GM18499 (cell line): Measurements from ENCODE around the gene DIAPH1.
"Not testable (repeated sequence)": the region's sequence is repeated elsewhere in the genome, so short reads cannot be mapped to it uniquely, and the experiment has no call there.

Experiments used
- ATAC-seq: cut with Tn5 transposase; IDR thresholded peaks from one replicate; pipeline ENCODE4 v1.9.1; 2021; ENCODE audit warnings: moderate number of reproducible peaks; ENCODE audit not compliant: insufficient read depth, unreplicated experiment

DIAPH1 gene

DNA sequence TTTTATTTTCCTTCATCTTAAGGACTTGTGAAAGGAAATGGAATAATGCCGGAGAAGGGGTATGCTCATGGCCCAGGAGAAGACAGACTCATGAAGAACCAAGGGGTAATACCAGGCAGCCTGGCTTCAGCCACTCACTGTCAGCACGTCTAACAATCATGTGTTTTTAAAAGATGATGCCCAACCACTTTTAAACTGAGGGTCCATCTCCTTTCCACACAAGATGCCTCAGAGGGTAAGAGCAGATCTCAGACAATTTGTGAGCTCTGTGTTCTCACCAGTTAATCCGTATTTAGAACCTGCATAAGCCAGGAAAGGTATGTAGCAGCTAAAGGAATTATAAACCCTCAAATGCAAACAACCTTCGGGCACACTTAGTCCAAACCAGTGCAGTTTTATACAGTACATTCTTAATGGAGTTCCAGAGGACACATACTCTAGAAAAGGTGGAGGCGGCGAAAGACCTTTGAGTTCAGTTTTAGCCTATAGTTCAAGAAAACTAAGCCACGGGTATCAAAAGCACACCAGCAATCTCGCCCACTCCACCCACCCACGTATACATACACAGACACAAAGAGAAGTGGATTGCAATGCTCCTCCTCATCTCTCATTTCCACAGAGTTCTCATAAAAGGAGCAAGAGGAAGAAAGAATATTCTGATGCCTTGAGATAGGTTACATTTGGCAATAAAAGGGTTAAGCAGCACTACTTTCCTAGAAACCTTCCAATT lies 2.6 kb downstream of the DIAPH1 start:
- ATAC-seq = no peak

DNA sequence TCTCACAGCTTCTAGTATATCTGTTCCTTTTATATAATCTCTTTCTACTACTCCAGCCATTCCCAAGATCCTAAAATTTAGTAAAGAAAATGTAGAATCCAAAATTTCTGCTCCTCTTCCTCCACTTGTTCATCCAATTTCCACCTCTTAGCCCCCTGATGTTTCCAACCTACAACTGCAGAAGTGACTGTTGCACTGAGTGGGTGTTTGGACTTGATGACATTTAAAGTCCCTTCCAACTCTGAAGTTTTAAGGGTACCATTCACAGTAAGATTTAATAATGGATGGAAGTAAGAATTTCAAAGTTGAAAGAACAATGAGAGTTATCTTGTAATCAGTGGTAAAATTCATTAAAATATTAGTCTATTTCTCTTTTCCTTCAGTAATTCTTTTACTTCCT lies 5.5 kb downstream of the DIAPH1 start:
- no peak for ATAC-seq

DNA sequence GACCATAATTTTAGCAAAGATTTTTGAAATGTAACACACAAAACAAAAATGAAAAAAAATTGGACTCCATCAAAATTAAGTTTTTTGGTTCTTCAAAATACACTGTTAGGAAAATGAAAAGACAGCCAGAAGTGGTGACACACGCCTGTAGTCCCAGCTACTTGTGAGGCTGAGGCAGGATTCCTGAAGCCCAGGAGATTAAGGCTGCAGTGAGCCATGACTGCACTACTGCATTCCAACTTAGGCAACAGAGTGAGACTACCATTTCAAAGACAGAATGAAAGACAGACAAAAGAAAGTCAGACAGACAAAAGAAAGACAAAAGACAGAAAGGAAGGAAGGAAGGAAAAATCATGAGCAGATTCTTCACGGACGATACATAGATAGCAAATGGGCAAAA lies 7.5 kb downstream of the DIAPH1 start:
- ATAC-seq = no peak

DNA sequence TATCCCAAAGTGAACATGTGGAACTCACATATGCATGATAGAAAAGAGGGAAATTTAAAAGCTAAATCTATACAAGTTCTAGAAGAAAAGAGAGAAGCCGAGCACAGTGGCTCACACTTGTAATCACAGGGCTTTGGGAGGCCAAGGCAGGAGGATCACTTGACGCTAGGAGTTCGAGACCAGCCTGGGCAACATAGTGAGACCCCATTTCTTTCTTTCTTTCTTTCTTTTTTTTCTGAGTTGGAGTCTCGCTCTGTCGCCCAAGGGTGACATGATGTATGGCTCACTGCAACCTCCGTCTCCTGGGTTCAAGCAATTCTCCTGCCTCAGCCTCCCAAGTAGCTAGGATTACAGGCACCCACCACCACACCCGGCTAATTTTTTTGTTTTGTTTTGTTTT lies 8.9 kb downstream of the DIAPH1 start:
- not testable (repeated sequence) for ATAC-seq

DNA sequence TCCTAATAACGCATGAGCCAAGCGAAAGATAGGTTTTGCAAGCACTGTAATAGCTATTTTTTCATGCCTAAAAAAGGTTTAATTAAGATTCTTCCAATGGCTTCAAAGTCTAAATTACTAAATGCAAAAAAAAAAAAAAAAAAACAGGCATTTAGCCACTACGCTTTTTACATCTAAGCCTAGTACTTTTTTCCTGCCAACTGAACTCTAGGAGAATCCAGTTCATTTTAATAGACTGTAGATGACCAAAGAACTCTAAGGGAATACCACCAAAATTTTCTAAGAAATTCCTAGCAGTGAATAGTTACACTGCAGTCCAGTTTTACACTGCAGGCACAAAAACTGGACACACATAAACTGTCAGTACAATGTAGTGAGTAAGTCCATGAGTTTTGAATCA lies 9.8 kb downstream of the DIAPH1 start:
- no peak for ATAC-seq

DNA sequence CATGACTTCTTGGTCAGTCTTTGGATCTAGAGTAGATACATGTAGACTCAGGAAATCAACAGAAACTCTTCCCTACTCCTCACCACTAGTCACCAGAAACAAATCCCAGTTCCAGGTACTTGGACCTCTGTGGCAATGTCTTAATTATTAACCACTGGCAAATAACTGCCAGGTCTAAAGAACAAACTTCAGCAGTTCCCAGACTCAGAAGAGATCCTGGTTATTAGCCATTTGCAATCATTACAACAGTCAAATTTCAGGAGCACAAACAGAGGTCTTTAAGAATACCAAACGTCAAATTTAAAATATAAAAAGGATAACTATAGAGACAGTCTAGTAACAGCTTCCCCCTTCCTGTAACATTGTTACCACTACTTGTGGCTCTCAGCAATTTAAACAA lies 10.2 kb downstream of the DIAPH1 start:
- no peak for ATAC-seq

DNA sequence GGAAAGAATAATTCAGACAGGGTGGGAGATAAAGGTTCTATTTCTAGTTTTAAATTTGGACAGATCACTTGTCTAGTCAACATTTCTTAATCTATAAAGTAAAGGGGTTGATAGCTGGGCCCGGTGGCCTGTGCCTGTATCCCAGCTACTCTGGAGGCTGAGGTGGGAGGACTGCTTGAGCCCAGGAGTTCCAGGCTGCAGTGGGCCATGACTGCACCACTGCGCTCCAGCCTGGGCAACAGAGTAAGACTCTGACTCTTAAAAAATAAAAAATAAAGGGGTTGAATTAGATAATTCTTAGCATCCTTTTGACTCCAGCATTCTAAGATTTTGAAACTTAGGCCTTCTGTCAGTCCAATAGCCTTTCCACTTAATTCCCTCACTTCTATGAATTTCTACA lies 10.8 kb downstream of the DIAPH1 start:
- ATAC-seq = no peak

DNA sequence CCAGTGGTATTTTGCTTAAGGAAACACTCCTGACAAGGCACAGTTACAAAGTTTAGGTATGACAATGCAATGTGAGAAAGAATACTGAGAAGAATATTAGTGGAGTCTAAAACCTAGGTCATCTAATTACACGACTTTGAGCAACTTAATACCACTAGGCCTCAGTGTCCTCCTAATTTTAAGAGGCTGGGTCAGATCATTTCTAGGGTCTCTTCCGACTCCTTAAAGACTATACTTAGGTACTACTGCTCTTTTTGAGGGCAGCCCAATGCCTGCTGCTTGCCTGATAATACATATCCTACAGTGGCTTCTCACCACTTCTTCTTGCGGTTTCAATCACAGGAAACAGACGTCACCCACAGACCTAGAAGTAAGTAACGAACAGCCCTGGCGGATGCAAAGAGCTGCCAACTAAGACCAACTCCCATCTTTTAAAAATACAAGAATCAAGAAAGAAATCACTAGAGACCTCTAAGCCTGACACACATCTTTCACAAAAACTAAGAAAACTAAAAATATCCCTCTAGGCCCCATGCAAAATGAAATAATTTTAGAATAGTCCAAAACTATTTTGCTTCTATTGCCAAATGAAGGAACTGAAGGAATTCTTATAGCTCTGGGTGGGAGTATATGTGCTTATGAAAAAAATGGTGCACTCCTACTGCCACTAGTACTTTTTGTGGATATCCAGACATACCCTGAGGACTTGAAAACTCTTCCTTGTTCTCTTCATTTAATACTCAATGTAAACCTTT lies 13.1 kb downstream of the DIAPH1 start:
- peak; percentile 90 for ATAC-seq

DNA sequence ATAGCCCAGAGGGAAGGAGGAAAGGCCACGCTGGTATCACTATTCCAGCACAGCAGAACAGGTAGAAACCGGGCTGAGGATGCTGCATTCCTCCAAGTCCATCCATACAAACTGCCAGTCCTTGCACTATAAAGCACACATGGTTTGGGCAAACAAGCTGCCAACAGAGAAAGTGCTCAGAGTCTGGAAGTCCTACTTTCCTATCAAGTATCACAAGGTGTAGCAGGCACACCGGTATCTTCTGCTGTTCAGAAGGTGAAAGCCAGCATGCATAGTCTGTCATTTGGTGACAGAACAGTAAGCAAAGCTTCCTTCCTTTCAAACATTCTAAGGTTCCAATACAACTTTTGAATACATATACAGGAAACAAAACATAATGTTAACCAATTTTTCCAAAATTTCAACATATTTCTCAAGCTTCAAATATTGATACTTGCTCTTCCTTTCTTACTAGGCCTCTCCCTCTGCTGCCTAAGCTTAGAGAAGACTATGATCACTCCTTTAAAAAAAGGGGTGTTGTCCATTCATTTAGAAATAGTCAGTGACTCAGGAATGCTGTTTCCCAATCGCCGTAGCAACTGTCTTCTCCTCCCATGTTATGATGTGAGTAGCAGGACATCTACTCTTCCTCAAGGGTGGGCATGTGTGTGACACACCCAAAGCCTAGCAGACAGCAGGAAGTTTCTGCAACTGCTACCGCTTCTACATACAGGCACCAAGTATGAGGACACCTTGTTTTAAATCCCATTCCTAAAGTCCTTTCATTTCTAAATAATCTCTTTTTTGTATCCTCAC lies 14.7 kb downstream of the DIAPH1 start:
- ATAC-seq = no peak

DNA sequence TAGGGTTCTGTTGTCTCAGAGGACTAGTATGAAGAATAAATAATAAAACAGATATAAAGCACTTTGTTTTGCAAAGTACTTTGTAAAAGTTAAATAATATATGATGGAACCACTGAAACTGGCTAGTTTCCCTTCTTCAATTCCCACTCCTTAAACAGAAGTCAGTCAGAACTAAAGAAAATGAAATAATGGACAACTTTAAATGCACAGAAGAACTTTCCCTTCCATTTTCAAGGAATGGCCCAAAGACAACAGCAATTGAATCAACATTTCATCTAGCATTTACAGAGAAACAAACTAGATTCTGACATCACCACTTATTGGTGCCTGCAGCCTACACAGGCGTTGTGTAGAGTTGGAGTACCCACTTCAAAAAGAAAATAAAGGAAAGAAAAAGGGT lies 16.2 kb downstream of the DIAPH1 start:
- no peak for ATAC-seq

DNA sequence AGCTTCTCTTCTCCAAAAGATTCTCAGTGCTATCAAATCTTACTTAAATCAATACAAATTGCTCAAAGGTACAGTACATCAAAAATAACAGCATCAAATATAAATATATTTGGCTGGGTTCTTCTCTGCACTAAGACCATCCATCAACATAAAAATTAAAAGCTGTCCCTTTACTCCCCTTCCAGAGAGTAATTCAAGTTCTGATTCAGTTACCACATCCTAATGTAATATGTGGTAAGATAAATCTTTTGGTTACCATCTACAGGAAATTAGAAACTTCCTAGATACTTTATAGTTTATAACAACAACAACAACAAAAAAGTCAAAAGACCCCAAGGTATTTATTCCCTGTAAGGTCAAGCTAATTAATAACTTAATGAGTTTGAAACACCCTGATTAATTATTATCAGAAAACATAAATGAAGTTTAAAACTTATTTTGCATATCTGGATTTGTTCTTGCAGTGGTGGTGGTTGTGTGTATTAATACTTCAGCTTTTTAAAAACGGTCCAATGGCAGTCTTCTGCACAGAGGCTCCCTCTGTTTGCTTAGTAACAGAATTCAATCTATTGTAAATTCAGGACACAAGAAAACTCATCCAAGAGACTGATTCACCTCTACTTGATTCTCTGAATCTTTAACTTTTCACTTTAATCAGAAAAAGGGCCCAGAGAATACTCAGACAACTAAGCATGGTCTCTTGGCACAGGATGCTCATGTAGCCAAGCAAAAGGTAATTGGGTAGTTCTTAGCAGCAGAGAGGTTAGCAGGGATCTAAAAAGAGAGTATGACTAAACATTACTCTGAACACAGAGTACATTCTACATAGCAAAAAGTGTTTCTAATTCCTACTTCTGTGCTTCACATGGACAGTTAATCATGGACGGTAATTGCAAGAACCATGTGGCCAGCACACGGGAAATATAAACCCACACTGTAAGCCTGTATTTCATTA lies 20.1 kb downstream of the DIAPH1 start:
- ATAC-seq = no peak

DNA sequence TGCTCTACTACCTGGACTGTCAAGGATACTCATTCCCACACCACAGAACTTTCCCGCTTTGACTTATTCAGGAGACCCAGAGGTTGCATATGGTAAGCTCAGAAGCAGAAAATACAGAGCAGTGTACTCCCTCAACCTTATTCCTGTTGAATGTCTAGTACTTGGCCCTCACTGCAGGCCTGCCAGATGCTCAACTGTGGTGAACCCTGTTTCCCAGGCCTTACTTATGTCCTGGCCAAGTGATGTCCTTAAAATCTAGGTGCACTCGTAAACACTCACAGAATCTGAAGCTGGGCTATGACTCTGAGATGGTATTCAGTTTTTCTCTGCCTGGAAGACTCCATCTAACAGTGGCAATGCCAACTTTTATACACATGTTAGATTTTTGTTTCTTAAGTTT lies 21.0 kb downstream of the DIAPH1 start:
- no peak for ATAC-seq

DNA sequence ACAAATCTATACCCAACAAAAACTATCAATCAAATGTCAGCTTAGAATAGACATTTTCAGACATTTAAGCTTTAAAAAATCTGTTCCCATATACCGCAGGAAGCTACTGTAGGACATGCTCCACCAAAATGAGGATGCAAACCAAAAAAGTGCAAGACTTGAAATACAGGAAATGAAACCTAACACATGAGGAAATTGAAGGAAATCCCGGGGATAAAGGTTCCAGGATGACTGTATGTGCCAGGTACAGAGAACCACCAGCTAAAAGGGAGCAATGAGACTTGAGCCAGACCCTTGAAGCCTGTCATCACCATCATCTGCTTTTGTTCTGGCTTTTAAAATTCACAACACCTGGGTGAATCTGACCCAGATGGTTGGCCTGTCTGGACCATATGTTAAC lies 21.4 kb downstream of the DIAPH1 start:
- no peak for ATAC-seq

DNA sequence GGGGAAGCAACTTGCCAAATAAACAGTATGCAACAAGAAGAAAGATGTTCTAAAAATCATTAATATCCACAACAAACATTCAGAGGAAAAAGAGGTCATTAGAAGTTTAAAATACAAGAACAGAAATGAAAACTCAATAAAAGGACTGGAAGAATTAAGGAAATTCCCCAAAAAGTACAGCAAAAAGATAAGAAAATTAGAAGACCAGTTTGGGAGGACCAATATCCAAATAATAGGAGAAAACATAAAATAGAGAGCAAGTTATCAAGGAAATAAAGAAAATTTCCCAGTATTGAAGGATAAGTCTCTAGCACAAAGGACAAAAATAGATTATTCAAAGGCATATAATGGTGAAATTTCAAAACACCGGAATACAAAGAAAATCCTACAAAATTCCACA lies 21.9 kb downstream of the DIAPH1 start:
- ATAC-seq = no peak

DNA sequence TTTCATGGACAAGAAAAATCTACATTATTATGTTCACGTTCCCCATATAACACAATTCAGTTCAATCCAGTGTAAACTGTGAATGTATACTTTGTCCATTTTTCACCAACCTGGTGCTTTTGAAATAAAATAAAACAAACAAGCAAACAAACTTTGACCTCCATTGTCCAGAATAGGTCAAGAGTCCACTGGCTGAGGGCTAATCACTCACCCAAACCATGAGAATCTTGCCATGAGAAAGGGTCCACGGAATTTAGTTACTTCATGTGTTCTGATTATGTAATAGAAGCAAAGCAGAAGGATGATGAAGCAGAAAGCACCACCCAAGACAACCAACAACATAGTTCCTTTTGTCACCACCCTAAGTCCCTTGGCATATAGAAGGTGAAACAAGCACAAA lies 28.7 kb downstream of the DIAPH1 start:
- ATAC-seq = no peak

DNA sequence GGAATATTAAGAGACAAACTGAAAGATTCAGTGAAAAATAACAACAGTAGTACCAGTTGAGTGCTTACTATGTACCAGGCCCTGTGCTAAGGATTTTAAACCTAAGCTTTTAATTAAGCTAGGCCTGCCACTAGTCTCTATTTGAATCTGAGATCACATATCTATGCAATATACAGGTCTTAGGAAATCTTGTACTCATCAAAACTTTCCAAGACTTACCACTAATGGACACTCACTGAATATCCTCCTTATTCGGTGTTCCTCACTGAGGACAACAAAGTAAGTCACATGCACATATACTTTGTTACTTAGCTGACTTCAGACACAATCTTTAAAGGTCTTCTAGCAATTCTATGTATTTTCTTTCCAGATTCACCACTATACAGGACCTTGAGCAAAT lies 32.6 kb downstream of the DIAPH1 start:
- no peak for ATAC-seq

DNA sequence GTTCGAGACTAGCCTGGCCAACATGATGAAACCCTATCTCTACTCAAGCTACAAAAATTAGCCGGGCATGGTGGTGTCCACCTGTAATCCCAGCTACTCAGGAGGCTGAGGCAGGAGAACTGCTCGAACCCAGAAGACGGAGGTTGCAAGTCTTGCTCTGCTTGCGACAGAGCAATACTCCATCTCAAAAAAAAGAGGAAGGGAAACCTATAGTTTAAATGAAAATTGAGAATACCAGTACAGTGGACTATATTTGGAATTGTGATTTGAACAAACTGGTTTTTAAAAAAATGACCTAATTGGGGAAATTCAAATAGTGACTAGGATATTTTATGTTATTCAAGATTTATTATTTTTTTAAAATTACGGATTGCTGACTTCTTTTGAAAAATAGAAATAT lies 33.2 kb downstream of the DIAPH1 start:
- ATAC-seq = no peak

DNA sequence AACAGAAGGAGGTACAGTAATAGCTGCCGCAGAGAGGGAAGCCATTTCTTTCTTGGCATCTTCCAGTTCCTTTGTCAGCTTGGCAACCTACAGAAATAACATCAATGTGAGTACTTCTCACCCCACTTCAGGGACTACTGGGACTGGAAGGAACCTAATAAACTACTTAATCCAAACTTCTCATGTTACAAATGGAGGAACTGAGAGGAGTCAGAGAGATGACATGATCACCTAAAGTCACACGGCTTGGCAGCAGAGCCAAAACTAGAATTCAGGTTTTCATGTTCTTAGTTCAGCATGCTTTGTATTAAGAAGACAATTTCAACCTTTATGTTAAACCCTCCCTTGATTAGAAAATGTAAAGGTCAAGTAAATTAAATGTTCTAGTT lies 44.7 kb downstream of the DIAPH1 start:
- no peak for ATAC-seq

DNA sequence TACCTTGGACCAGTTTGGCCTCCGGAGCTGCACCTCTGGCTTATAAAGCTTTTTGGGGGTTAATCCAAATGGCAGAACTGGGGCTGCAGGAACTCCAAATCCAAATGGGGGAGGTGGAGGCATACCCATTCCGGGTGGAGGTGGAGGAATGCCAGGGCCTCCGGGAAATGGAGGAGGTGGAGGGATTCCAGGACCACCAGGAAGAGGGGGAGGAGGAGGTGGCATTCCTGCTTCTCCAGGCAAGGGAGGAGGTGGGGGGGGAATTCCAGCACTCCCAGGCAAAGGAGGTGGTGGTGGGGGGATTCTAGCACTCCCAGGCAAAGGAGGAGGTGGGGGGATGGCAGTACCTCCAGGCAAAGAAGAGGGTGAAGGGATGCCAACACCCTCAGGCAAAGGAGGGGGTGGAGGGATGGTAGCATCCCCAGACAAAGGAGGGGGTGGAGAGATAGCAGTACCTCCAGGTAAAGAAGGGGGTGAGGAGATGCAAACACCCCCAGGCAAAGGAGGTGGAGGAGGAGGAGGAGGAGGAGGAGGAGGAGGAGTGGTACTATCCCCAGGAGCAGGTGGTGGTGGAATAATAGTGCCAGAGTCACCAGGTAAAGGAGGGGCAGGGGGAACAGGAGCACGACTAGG lies 45.2 kb downstream of the DIAPH1 start:
- ATAC-seq = no peak

DNA sequence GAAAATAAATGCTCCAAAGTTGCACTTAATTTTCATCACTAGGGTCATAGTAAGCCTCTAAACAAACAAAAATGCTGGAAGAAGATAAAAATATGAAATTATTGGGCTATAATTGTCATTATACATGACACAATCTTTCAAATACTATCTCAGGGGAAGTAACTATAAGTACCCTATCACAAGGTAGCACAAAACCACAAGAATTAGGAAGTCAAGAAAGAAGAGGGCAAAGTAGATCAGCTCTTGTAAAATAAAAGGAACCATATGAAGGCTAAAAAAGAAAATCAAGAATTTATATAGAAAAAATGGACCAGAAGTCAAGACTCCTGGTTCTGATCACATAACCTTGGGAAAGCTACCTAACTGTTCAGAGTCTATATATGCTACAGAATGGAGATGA lies 48.1 kb downstream of the DIAPH1 start:
- no peak for ATAC-seq
